ENCODE measurements around the gene REV1. TPM values are rescaled to one million over a fixed set of nuclear protein-coding genes. Genes with fewer than 3 reads are reported as not detected.
"Not testable (repeated sequence)": the region's sequence is repeated elsewhere in the genome, so short reads cannot be mapped to it uniquely, and the experiment has no call there.

The REV1 gene
- polyA plus RNA-seq, 1 experiment = 17.9 TPM

GRCh38 chr2:99478632-99479031 lies 11.2 kb downstream of the REV1 start:
- ChIA-PET POLR2A (no interaction called here), CTCF (interaction anchor here (0.7 to 0.8 kb wide), 2 partner anchors 12 to 38 kb away, joined by 3 read pairs; no protein-coding TSS in a partner anchor)
- no peak for DNase-seq (ENCODE audit: low read depth)
- Histone ChIP-seq H3K36me3 (ENCODE audit: control insufficient read depth, insufficient read depth, low read length) (no peaks in the 10 kb centered on the region), H3K4me3 (ENCODE audit: low read depth, low read length) (no peak overlapping the region), H3K27me3 (ENCODE audit: control insufficient read depth, insufficient read depth, low read length) (no peaks in the 10 kb centered on the region)
- no peak for TF ChIP-seq CTCF (IDR thresholded peaks at IDR 0.05; ENCODE audit: insufficient read depth, low read depth, low read length)

DNA sequence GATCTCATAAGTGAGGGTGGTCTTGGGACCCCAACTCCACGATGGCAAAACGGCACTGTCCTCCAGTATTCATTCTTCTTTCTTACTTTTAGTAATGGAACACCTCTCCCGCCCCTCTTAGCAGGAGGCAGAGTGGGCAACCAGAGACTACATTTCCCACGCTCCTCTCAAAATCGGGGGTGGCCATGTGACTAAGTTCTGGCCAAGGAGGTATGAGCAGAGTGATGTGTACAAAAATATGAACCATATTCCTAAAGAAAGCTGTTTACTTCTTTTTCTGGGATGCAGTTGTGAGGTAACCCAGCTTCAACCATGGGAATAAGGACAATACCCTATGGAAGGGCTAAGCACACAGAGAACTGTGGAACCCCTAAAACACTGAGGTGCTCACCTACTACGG lies 12.8 kb downstream of the REV1 start:
- H3K27me3 ChIP-seq (ENCODE audit: control insufficient read depth, insufficient read depth, low read length) = no peaks in the 10 kb centered on the region
- no peak for TF ChIP-seq CTCF (IDR thresholded peaks at IDR 0.05; ENCODE audit: insufficient read depth, low read depth, low read length)
- no peaks in the 10 kb centered on the region for H3K36me3 ChIP-seq (ENCODE audit: control insufficient read depth, insufficient read depth, low read length)
- ChIA-PET CTCF (no interaction called here), POLR2A (no interaction called here)
- DNase-seq (ENCODE audit: low read depth) = no peak
- no peak overlapping the region for H3K4me3 ChIP-seq (ENCODE audit: low read depth, low read length)

DNA sequence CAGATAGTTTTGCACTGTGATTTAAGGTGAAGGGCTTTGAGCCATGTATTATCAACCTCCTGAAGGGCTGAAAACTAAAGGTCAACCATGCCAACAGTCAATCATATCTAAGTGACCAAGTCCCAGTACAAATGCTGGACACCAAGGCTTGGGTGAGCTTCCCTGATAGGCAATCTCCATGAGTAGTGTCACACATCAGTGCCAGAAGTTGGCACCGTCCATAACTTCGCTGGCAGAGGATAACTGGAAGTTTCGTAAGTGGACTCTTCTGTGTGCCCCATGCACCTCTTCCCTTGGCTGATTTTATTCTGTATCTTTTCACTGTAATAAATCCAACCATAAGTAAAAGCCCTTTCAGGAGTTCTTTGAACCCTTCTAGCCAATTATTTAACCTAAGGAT lies 13.2 kb downstream of the REV1 start:
- H3K4me3 ChIP-seq (ENCODE audit: low read depth, low read length) = no peak overlapping the region
- CTCF ChIA-PET = no interaction called here
- DNase-seq (ENCODE audit: low read depth) = no peak
- no peaks in the 10 kb centered on the region for H3K27me3 ChIP-seq (ENCODE audit: control insufficient read depth, insufficient read depth, low read length)
- POLR2A ChIA-PET = no interaction called here
- no peaks in the 10 kb centered on the region for H3K36me3 ChIP-seq (ENCODE audit: control insufficient read depth, insufficient read depth, low read length)
- TF ChIP-seq CTCF (IDR thresholded peaks at IDR 0.05; ENCODE audit: insufficient read depth, low read depth, low read length) = no peak

DNA sequence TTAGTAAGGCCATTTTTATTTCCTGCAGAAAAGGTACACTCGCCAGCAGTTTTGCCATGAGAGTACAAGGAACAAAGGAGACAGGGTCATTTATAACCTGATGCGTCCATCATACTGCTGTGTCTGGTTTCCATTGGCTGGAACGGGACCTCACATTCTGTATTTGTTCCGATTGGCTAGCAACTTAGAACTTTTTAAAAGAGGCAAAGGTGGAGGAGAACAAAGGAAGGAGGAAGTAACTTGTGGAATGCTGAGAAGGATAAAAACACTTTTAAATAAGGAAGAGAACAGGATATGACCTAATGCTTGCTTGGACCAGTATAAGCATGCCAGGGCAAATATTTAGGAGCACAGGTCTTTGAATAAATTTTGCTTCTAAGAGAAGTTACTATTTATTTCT lies 14.7 kb downstream of the REV1 start:
- H3K27me3 ChIP-seq (ENCODE audit: control insufficient read depth, insufficient read depth, low read length); H3K36me3 ChIP-seq (ENCODE audit: control insufficient read depth, insufficient read depth, low read length); H3K4me3 ChIP-seq (ENCODE audit: low read depth, low read length); CTCF ChIA-PET; DNase-seq (ENCODE audit: low read depth); POLR2A ChIA-PET: not testable (repeated sequence)

DNA sequence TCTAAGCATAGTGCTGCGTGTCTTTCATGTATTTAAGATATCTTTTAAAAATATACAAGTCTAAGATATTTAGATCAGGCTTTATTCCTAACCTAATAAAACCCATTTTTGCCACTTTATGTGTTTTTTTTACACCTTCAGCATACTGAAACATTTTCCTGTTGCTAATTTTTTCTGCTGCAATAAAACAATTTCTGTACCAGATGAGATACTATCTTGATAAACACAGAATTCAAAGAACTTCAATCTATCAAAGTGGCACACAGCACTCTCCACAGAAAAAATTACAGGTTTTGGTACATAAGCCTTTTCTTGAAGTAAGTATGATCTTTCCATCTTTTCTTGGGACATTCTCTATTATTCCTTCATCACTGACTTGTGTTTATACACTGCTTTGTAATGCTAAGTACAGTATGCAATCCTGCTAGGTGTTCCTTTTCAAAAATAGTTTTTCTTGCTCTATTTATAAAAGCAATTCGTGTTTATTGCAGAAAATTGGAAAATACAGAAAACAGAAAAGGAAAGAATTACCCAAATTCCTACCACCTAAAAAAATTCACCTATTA lies 16.2 kb downstream of the REV1 start:
- Histone ChIP-seq H3K27me3 (ENCODE audit: control insufficient read depth, insufficient read depth, low read length) (no peaks in the 10 kb centered on the region), H3K36me3 (ENCODE audit: control insufficient read depth, insufficient read depth, low read length) (peaks cover 1% of the 10 kb centered on the region; the same call in 1 of the 2 replicates), H3K4me3 (ENCODE audit: low read depth, low read length) (no peak overlapping the region)
- DNase-seq (ENCODE audit: low read depth) = no peak
- POLR2A ChIA-PET = no interaction called here
- TF ChIP-seq CTCF (IDR thresholded peaks at IDR 0.05; ENCODE audit: insufficient read depth, low read depth, low read length) = no peak
- CTCF ChIA-PET = interaction anchor here (0.6 kb wide), 1 partner anchor 363 kb away, joined by 3 read pairs; no protein-coding TSS in a partner anchor

GRCh38 chr2:99472600-99472960 lies 17.2 kb downstream of the REV1 start:
- no peak for TF ChIP-seq CTCF (IDR thresholded peaks at IDR 0.05; ENCODE audit: insufficient read depth, low read depth, low read length)
- Histone ChIP-seq H3K4me3 (ENCODE audit: low read depth, low read length) (no peak overlapping the region), H3K36me3 (ENCODE audit: control insufficient read depth, insufficient read depth, low read length) (peaks cover 1% of the 10 kb centered on the region; the same call in 1 of the 2 replicates), H3K27me3 (ENCODE audit: control insufficient read depth, insufficient read depth, low read length) (no peaks in the 10 kb centered on the region)
- CTCF ChIA-PET = no interaction called here
- POLR2A ChIA-PET = interaction anchor here (0.5 kb wide), 1 partner anchor 12 kb away, joined by 3 read pairs; no protein-coding TSS in a partner anchor
- no peak for DNase-seq (ENCODE audit: low read depth)

All from BJ (cell line).